Stimulated activated CD4-positive, alpha-beta T cell treated with anti-CD3 and anti-CD28 coated beads, Interleukin-15, amount 100 ng/mL, for 24 hours (primary cell): ENCODE measurements around the gene HOXA13.

Experiments used
- DNase-seq: peaks from one replicate; pipeline ENCODE4 v3.0.0-alpha.2; 2020

HOXA13 gene

DNA sequence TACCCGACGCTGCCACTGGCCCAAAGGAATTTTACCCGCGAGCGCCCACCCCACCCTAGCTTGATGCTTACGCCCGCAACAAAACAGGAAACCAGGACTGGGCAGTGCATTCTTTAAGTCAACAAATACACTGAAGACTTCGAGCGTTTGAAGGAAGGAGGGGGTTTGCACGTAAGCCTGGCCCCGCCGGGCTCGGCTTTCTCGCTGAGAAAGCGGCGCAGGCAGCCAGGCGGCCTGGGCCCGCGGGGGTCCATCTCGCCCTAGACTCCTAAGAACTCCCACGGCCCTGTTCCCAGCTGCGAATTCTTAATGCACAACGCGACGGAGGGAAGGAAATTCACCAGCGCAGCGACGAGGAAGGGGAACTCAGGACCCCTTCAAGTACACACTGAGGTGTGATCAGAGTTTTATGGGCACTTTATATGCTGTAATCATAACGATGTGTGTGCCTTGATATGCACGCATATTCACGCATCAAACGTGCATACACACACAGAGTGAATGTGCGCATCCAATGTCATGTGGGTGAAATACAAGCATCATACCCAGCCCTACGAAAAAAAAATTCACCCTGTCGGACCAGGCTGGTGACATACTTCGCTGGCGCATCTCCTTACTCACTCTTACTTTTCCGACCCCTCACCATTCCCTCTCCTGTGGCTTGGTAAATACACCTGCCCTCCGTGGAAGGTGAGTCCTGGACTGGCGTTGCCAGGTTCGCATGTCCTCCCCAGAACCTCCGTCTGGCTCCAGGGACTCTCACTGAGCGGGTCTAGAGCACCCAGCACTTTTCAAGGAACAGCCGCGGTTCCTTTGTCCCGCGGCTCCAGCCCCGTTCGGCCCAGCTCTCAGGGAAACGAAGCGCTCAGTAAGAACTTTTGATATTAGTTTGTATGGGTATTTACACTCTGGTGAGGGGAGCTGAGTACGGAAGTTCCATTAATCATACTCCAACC lies 5.7 kb upstream of the HOXA13 start:
- DNase-seq: no peak

DNA sequence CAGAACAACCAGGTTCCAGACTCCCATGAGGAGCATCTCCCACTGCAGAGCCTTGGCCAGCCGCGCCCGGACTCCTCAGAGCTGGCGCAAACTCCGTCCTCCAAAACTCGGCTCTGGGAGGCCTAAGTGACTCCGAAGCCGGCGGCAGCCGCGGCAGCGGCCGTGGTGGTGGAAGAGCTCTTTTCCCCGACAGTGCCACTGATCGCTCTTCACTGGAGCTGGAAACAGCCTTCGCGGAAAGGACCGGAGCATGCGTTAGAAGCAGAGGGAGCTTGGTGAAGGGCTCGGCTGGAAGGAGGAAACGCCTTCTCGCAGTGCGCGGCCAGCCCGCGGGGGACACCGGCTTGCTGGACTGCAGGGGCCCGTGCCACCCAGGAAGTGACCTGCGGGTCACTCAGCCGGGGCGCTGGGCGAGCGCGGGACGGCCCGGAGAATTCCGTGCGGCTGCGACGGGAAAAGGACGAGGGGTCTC lies 5.0 kb upstream of the HOXA13 start:
- no peak for DNase-seq

DNA sequence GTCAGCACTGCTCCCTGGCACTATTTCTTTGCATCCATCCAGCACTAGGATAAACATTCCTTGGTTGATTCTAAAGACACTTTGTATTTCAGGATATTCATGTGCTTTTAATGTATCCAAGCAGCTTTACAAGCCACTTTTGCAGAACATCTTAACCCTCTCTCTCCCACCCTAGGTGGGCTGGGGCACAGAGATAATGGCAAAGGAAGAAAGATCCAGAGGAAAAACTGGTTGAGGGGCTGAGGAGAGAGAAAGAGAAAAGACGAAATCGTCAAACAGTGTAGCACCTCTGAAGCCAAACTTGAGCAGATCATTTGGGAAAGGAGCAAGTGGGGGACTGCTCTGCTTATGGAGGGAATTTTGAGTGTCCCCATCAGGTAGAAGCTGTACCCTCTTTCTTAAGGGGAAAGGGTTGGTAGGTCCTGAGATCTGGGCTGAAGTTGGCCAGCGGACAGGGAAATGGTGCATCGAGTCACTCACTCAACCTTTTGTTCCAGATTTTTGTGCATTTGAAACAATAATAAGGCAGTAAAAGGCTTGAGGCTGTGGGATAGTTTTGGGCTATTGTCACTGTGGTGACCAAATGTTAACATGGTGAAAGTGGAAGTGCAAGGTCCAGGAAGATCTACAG lies 4.2 kb upstream of the HOXA13 start:
- DNase-seq: no peak

DNA sequence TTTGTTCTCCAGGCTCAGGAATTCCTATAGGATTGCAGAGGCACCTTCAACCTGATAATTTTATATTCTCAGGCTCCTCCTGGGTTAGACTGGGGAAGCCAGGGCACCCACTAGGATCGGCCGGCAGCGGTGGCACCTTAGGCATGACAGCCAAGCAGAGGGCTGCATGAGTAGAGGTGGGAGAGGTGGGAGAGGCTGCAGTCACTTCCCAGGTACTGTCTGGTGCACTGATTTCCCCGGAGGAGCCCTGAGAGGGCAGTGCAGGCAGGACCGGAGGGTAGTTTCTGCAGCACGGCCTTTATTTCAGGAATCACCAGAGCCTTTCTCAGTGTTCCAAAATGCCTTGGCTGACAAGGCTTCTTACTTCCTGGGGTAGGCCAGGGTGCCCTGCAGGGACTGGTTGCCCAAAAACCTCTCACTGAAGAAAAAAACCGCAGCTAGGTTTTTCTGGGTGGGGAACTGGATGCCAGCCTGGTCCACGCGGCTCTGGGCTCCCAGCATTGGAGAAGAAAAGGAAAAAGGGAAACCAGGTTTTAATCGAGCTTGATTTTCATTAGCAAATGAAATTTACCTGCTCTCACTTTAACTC lies 3.6 kb upstream of the HOXA13 start:
- no peak for DNase-seq

DNA sequence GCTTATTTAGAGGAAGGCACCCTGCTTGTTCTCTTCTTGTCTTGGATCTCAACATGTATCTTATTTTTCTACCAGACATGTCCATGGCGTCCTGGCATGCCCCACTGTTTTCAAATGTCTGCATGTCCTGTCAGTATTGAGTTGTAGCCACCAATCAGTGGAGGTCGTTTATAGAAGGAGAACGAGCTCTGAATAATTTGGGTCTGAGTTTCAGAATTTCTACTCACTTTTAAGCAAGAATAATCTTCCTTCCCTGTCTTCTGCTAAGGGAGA lies 2.9 kb upstream of the HOXA13 start:
- no peak for DNase-seq

DNA sequence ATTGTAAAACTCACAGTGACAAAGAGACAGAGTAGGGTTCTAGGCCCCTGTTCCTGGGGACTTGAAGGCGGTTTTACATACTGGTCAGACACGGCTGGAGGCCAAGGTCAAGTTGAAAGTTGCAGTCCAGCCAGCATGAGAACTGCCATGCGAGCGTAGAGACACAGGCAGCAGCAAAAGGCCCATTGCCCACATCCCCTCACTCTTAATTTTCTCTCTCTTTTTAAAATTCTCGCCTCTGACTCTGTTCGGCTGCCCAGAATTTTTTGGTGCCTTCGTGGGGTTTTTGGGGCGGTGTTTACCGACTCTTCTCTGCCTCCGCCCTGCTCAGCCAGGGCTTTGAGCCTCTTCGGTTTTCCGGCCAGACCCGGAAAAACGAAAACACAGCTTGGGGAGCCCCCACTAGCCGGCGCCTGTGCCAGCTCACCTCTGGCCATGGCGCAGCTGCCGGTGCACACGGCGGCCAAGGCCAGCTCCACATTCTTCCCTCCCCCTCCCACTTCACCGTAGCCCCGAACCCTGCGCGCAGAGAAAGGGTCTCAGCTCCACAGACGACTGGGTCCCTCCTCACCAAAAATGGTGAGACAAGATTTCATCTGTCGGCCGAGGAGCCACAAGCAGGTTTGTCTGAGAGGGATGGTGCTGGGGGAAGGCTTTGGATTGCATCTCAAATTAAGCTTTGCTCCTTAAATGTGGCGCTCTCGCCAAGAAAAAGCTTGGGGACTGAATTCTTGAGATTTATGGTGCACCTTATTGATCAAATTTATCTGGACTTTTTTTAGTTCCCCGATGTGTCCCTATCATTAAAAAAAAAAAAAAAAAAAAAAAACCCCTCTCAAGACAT lies 2.3 kb upstream of the HOXA13 start:
- DNase-seq: no peak

DNA sequence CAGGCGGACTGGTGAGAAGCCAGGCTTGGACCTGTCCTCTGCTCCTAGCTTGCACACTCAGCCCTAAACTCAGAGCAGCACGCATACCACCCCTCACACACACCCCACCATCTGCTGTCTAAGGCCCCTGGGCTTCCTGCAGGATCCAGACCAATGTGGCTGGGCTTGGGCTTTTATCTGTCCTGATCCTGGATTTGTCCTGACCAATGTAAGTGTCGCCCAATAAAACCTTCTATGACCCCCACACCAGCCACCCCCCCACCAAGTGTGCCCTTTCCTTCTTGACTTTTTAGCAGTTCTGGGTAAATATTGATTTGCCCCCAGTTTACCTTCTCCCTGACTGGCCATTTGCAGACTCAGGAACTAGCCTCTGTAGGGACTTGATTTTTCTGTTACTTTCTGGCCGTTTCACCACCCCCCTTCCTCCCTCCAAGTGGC lies 1.7 kb upstream of the HOXA13 start:
- DNase-seq: no peak

DNA sequence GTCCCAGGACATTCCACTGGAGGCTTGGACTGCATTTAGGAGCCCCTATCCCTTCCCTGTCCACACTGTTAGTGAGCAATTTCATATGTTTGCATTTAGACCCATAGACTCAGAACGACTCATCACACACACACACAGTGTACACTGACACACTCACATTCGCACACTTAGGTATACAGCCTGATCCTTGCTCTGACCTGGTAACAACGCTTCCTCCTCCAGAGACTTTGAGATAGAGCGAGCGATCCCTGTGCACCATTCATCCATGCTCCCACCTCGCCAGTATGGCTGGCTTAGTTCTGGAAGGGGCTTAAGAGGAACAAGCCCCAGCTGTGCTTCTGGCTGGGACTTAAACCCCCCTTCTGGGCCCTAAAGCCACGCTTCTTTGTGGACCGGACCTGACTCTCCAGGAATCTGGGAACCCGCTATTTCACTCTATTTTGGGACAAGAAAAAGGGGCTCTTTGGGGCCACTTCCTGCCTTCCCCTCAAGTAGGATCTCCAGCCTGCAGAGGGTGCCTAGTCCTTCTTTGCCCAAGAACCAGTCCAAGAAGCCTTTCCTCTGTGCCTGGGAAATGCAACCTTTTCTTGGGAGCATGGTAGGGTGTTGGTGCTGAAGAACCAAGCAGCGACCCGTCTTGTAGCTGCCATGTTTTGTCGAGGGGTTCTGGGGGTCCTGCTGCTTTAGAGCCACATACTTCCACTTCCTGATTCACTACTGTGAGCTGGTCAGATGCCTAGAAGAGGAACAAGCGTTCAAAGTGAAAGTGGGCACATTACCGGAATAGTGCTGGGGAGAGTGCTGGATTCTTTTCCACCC lies 1.1 kb upstream of the HOXA13 start:
- DNase-seq: no peak

DNA sequence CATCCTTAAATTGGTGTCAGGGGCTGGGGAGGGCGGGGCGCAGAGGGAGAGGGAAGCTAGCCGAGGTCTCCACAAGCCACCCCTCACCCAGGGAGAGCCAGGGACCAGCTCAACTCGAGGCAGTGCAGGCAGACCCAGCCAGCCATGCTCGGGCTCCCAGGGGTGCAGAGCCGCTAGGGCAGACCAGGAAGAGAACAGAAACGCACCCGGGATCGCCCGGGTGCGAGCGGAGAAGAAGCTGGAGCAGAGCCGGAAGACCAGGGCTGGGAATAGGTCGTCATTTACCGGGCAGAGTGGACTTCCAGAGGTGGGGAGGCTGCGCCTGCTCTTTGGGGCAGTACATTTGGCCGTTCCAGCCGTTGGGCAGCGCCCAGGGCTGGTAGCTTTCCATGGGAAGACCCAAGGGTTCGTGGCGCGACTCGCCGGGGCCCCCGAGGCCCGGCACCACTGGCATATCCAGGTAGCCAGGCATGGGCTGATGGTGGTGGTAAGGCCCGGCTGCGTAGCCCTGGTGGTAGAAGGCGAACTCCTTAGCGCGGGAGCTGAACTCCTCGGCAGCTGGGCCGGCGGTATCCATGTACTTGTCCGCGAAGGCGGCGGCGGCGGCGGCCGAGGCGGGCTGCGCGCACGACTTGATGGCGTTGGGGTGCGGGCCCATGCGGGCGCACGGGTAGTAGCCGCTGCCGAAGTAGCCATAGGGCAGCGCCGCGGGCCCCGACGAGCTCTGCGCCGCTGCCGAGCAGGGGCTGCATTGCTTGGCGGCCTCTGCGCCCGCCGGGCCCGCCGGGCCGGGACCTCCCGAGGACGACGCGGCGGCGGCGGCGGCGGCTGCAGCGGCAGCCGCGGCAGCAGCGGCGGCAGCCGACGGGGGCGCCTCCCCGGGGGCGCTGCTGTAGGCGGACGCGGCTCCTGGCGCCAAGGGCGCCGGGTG lies 755 bp downstream of the HOXA13 start:
- no peak for DNase-seq

DNA sequence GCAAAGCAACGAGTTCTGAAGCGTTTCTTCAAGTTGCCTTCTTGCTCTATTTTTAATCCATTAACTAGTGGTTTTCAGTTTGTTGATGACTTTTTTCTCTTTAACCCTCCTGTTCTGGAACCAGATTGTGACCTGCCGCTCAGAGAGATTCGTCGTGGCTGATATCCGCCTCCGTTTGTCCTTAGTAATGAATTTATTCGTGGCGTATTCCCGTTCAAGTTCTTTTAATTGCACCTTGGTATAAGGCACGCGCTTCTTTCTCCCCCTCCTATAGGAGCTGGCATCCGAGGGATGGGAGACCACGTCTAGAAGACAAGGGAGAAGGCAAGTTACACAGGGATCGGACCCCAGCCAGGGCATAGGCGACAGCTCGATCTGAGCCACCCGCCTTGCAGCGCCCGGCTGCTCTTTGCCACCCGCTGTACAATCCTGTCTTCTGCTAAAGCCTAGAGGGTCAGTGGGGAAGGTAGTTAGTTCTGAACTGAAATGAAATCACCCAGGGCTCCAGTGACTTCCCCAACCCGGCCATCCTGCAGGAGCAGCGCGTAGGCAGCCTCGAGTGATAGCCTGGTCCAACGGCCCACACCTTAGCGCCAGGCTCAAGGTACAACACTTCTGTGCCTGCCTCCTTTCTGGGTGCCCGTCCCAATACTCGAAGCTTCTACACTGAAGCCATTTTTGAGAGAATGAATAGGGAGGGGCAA lies 1.6 kb downstream of the HOXA13 start:
- no peak for DNase-seq

DNA sequence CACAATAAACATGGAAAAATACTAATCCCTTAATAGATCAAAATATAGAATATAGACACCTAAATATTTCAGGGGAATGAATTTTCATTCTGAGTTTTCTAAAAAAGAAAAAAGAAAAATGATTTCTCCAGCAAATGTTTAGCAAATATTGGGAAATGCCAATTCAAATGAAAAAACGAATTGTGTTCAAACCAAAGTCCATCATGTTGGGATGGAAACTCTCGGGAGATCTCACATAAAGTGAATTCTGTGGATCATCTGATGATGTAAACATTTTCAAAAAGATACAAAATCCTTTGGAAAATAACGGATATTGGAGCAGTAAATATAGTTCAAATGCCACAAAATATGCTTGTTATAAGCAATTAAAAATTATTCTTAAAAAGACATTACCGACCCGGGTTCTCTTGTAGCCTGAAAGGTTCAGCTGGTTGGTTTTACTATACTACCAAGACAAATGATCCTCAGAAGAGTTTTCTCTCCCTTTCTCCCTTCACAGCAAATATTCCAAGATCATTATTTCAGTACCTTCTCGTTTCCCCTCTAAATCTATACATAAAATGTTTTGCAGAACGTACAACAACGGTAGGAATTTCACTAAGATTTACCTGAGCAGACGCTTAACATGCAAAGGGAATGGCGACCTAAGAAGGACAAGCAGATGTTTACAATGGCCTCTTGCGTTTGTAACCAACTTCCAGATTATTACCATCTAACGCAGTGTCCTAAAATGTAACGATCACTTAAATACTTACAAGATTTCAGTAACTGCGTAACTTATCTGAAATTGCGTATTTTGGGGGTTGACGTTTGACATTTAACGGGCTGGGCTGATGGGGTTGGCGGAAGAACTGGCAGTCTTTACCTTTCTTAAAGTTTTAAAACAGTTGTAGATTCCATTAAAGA lies 2.5 kb downstream of the HOXA13 start:
- no peak for DNase-seq

DNA sequence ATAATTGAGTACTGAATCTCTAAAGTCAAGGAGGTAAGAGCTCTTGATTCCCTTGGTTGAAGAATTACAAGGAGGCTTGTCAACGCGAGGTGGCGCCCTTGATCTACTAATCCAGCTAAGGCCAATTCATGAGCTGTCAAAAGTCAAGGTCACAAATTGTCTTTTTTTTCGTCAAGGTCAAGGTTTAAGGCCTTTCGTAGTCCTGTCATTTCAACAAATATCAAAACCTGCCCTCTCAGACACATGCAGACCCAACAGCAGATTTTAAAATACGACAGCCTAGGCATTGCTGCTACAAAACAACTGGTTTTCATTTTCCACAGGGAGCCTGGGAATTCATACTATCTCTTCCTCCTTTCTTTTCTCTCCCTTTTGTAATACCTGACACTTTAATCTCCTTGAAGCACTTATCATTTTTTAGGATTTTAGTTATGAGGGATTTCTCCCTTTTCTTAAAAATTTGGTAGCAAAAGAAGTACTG lies 3.6 kb downstream of the HOXA13 start:
- peak; percentile 89 for DNase-seq

DNA sequence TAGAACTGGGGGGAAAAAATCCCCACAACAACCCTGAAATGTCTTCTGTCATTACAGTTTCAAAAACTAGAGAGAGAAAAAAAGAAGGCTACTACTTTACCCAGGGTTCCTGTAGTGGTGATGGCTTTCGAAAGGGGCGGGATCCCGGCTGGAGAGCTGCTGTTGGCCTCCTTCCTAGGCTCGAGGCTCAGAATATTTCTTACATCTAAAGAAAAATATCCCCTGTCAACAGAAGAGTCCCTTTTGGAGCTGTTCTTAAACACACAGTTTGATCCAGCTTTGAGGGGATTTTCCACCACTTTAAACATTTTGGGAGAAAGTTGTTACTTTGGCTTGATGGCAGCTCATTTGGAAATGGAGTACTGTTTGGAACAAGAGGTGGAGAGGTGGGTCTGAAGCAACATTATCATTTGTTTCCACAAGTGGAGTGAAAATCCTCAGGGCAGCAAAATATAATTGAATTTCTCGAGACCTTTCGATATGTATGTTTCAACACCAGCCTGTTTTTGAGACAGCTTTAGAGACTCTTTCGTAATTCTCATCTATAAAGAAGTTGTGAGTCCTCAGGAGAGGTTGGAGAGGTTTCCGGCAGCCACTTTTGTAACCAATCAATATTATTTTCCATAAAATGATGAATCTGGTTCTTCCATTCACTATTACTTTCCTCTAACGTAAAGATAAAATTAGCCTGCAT lies 5.1 kb downstream of the HOXA13 start:
- DNase-seq: no peak

DNA sequence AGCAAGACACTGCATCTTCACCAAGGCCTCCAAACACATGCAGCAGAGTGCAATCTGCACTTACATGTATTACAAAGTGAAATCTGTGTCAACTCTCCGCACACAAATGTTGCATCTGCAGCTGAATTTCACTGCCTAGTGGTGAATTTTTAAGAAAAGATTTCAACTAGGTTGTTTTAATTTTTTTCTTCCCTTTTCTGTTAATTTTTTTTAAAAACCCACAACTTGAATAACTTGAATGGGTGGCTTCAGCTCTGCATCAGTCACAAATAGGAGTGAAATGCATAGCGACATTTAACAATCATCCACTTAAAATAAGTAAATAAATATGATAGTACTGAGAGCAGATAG lies 5.9 kb downstream of the HOXA13 start:
- no peak for DNase-seq

DNA sequence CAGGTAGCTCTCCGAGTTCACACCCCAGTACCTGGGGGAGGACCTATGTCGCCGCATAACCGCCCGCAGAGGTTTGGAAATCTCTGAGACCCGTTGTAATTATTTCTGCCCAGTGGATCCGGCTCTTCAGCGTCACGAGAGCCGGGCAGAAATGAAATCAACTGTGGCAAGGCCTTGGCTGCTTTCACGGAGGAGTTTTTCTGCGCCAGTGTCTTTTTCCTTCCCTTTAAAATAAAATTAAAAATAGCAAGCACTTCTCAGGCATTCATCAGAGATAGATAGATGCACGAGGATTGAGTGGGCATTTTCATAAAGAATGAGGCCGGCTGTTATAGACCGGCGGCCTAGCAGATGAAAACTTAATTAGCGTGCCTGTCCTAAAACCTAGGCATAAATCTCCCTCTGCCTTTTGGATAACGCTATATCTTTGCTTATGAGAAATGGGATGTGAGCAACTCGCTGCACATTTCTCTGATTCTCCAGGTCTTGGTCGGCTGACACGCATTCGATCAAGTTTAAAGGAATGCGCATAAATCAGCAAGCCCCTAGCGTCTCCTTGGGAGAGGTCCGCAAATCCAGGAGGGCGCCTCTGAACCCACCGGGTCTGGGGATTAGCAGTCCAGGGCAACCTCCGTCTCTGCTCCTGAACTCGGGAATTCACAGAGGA lies 6.4 kb downstream of the HOXA13 start:
- no peak for DNase-seq

DNA sequence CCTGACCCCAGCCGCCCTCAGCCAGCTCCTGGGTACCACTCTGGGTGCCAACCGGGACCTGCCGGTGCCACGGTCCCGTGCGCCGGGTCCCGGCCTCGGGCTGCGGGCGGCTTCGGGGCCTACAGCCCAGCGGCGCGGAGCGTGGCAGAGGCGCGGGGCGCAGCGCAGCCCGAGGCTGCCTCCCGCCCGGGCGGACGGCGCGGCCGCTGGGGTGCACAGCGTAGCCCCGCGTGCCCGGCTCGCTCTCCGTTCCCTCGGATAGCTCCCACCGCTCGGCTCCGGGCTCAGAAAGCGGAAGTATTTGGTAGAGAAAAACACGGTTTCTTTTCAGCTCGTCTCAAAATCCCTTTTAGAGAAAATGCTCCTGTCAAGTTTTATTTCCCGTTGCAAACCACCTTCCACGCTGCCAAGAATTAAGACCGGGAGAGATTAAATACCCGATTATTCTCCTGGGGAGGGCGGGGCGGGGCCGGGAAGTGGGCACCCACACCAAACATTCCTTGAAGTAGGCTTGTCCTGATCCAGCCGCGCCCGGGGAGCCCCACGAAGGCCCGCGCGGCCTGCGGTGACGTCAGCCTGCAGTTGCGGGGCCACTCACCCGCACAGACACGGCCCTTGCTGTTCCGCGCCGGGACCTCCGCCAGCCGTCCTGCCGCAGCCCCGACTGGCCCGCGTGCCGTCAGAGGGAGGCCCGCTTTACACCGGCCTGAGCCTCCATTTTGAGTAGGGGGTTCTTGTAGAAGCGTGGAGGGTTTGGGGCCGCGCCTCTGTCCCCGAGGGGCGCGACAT lies 7.2 kb downstream of the HOXA13 start:
- no peak for DNase-seq
